ENCODE measurements around the gene RALB. TPM values are rescaled to one million over a fixed set of nuclear protein-coding genes. Genes with fewer than 3 reads are reported as not detected.

The RALB gene
- total RNA-seq, 4 donors from 2014 or later, result 20.1 to 45.0 (median 30.4) TPM

- intact Hi-C loops (cut with DNase I; ENCODE audit: low total_unique reads), result loop anchor here (5.0 to 10.0 kb wide), 3 partner anchors 91 to 464 kb away; partner anchors contain the start of gene PTPN4
Measured at GRCh38 chr2:120221616-120222015, 31.0 kb upstream of the RALB start.

GRCh38 chr2:120222186-120223033 lies 30.2 kb upstream of the RALB start:
- Histone ChIP-seq H3K36me3 (peaks cover 0 to 13% of the 10 kb centered on the region in 2 donors), H3K27me3 (no peaks in the 10 kb centered on the region), H3K4me3 (peak overlapping the region; percentile 70 to 78 (median 70)), H3K4me1 (peaks cover 25% of the 10 kb centered on the region in 2 donors), H3K27ac (peak overlapping the region; percentile 86 to 96 (median 90)), H3K9me3 (no peaks in the 10 kb centered on the region)
- ATAC-seq, result no peak
- intact Hi-C loops (cut with DNase I; ENCODE audit: low total_unique reads), result loop anchor here (1.0 to 10.0 kb wide), 4 partner anchors 30 to 465 kb away; partner anchors contain the start of genes PTPN4 and RALB
- in situ Hi-C loops (cut with MboI; ENCODE audit: low sequenced_read_pairs in 4 of 4), result no loop called here
- TF ChIP-seq POLR2A (IDR thresholded peaks at IDR 0.05), result no peak
- no peak for TF ChIP-seq CTCF (IDR thresholded peaks at IDR 0.05 in 4 of 5, conservative IDR thresholded peaks at IDR 0.05 in 1 of 5)
- DNase-seq, result peak in 1 of 2 donors; percentile 16

More at GRCh38 chr2:120221616-120222015, 31.0 kb upstream of the RALB start:
- DNase-seq (peak in 1 of 2 donors; percentile 1), ATAC-seq (no peak)
- Histone ChIP-seq H3K27me3 (no peaks in the 10 kb centered on the region), H3K27ac (peak overlapping the region in 1 of 4 donors; percentile 90), H3K4me3 (peak overlapping the region in 1 of 4 donors; percentile 16), H3K4me1 (peaks cover 25% of the 10 kb centered on the region in 2 donors), H3K36me3 (peaks cover 0 to 13% of the 10 kb centered on the region in 2 donors), H3K9me3 (no peaks in the 10 kb centered on the region)
- in situ Hi-C loops (cut with MboI; ENCODE audit: low sequenced_read_pairs in 4 of 4), result no loop called here
- no peak for TF ChIP-seq POLR2A (IDR thresholded peaks at IDR 0.05)

- Histone ChIP-seq H3K9me3 (no peaks in the 10 kb centered on the region), H3K27me3 (no peaks in the 10 kb centered on the region), H3K36me3 (peaks cover 0 to 13% of the 10 kb centered on the region in 2 donors), H3K4me1 (peaks cover 25% of the 10 kb centered on the region in 2 donors), H3K27ac (peak within 1 kb of the TSS; percentile 86 to 96 (median 90)), H3K4me3 (peak within 1 kb of the TSS; percentile 70 to 78 (median 70))
- ATAC-seq, result peak; percentile 96 to 97
- intact Hi-C loops (cut with DNase I; ENCODE audit: low total_unique reads), result loop anchor here (1.0 to 10.0 kb wide), 4 partner anchors 29 to 466 kb away; partner anchors contain the start of genes PTPN4 and RALB
- peak; percentile 74 to 86 for DNase-seq
- TF ChIP-seq CTCF (IDR thresholded peaks at IDR 0.05 in 4 of 5, conservative IDR thresholded peaks at IDR 0.05 in 1 of 5), result peak in 3 of 5 experiments; percentile 20 to 41 (median 26)
- TF ChIP-seq POLR2A (IDR thresholded peaks at IDR 0.05), result peak; percentile 63 to 71
- in situ Hi-C loops (cut with MboI; ENCODE audit: low sequenced_read_pairs in 4 of 4), result no loop called here
Measured at GRCh38 chr2:120223034-120223912, 29.4 kb upstream of the RALB start, which contains the start of gene TMEM185B. TSS of gene TMEM185B (minus strand) at chr2:120223400. CDS start at chr2:120222976, 424 bp downstream.

- Histone ChIP-seq H3K4me1 (peaks cover 28 to 32% of the 10 kb centered on the region in 2 donors), H3K36me3 (peaks cover 0 to 8% of the 10 kb centered on the region in 2 donors), H3K9me3 (no peaks in the 10 kb centered on the region), H3K27ac (peak overlapping the region in 3 of 4 donors; percentile 86 to 90 (median 89)), H3K4me3 (peak overlapping the region; percentile 70 to 78 (median 70)), H3K27me3 (no peaks in the 10 kb centered on the region)
- DNase-seq, result peak in 1 of 2 donors; percentile 10
- intact Hi-C loops (cut with DNase I; ENCODE audit: low total_unique reads) (loop anchor here (5.0 to 10.0 kb wide), 3 partner anchors 88 to 467 kb away; partner anchors contain the start of gene PTPN4), in situ Hi-C loops (cut with MboI; ENCODE audit: low sequenced_read_pairs in 4 of 4) (no loop called here)
- ATAC-seq, result no peak
- no peak for TF ChIP-seq CTCF (IDR thresholded peaks at IDR 0.05 in 4 of 5, conservative IDR thresholded peaks at IDR 0.05 in 1 of 5)
- TF ChIP-seq POLR2A (IDR thresholded peaks at IDR 0.05), result no peak
Measured at GRCh38 chr2:120224256-120224655, 28.4 kb upstream of the RALB start.
